ENCODE measurements around the gene GSTM5. TPM values are rescaled to one million over a fixed set of nuclear protein-coding genes. Genes with fewer than 3 reads are reported as not detected.
"Not testable (repeated sequence)": the region's sequence is repeated elsewhere in the genome, so short reads cannot be mapped to it uniquely, and the experiment has no call there.

GSTM5 gene
- total RNA-seq (not detected), polyA plus RNA-seq (1 to 10 TPM in 1 of 3 donors, not detected in 2; 1.1 TPM), total RNA-seq (0 to 0.21 (median 0.11) reads per million in 6 experiments)

DNA sequence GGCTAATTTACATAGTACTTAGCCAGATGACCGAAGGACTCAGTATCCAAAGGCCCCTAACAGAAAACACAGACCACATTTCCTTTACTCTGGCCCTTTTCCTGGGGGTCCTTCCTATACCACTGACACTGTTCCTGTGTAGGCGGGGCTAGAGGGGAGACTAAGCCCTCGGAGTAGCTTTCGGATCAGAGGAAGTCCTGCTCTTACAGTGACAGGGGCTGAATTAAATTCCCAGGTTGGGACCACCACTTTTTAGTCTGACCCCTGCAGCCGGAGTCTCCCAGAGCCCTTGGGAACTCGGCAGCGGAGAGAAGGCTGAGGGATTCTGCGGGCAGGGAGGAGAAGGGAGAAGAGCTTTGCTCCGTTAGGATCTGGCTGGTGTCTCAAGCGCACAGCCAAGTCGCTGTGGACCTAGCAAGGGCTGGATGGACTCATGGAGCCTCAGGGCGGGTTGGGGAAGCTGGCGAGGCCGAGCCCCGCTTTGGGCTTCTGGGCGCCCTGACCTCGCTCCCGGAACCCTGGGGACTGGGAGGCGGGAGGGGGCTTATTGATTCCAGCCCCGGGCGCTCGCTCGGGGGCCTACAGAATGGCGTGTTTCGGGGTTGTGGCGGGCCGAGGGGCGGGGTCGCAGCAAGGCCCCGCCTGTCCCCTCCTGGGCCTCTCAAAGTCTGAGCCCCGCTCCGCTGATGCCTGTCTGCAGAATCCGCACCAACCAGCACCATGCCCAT is at the start of gene GSTM5:
Gene GSTM5 (plus strand): TSS at position 659 of the 728 bp plus-strand sequence. CDS start 62 bp downstream, at position 721.
- peak within 1 kb of the TSS in 1 of 10 donors; percentile 92 for H3K27ac Mint-ChIP-seq
- DNase-seq (peak in 3 of 10 donors; percentile 11 to 28 (median 16)), ATAC-seq (peak; percentile 60 to 72)
- H3K4me1 Mint-ChIP-seq, POLR2A ChIA-PET: not testable (repeated sequence)
- peak within 1 kb of the TSS in 5 of 10 donors; percentile 18 to 88 (median 63) for H3K4me3 Mint-ChIP-seq
- H3K27me3 Mint-ChIP-seq, result peaks cover 3 to 18% (median 14%) of the 10 kb centered on the region in 5 donors
- H3K36me3 Mint-ChIP-seq, result peaks cover 3 to 30% (median 4%) of the 10 kb centered on the region in 3 donors
- peaks cover 0 to 22% (median 10%) of the 10 kb centered on the region in 9 donors for H3K9me3 Mint-ChIP-seq

DNA sequence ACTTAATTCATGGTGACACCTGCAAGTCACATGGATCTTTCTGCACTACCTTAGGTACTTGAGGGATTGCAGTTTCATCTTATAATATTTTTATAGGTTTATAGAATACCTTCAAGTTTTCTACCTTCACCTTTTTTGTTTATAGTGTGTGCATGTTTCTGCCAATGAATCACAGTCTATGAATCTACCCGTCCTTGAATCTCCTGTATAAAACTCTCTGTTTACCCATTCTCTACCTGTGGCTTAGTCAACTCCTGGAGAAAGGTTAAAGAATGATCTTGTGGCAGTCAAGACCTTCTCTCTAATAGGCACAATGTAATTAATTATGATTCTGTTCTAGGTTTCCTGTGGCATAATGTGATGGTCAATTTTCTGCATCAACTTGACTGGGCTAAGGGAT is 47.4 kb upstream of the GSTM5 start:
- Mint-ChIP-seq H3K27me3 (no peaks in the 10 kb centered on the region), H3K4me3 (no peak overlapping the region), H3K36me3 (peaks cover 0 to 10% (median 5%) of the 10 kb centered on the region in 3 donors), H3K27ac (no peak overlapping the region), H3K4me1 (peaks cover 14 to 18% (median 16%) of the 10 kb centered on the region in 4 donors), H3K9me3 (no peaks in the 10 kb centered on the region)
- POLR2A ChIA-PET, result no interaction called here
- ATAC-seq (no peak), DNase-seq (no peak)

DNA sequence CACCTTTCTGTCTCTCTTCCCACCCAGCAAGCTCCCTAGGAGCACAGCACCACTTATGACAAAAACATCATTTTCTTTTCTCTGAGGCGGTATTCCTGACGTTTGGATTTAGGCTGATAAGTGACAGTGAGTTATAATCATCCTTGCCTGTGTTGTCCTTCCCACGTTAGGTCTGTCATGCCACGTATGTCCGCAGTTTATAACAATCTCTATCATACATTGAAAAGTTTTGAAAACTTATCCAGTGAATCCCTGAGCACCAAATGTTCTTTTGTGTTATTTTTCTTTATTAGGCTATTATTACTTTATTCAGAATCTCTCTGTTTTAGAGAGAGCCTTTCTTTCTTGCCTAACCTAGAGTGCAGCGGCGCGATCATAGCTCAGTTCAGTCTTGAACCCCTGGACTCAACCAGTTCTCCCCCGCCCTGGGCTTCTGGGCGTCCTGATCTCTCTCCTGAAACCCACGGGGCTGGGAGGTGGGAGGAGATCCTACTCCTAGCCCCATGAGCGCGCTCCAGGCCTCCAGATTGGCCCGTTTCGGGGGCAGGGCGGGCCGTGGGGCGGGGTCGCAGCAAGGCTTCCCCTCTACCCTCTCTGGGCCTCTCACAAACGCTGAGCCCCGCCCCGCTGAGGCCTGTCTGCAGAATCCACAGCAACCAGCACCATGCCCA is 44.5 kb upstream of the GSTM5 start, which contains the start of gene GSTM2:
Gene GSTM2 (plus strand): TSS at position 606 of the 671 bp plus-strand sequence. CDS start 59 bp downstream, at position 665.
- peak within 1 kb of the TSS; percentile 76 to 91 (median 85) for H3K4me3 Mint-ChIP-seq
- POLR2A ChIA-PET, result interaction anchor here (1.3 kb wide), 1 partner anchor 54 kb away, joined by 3 read pairs; no protein-coding TSS in a partner anchor

DNA sequence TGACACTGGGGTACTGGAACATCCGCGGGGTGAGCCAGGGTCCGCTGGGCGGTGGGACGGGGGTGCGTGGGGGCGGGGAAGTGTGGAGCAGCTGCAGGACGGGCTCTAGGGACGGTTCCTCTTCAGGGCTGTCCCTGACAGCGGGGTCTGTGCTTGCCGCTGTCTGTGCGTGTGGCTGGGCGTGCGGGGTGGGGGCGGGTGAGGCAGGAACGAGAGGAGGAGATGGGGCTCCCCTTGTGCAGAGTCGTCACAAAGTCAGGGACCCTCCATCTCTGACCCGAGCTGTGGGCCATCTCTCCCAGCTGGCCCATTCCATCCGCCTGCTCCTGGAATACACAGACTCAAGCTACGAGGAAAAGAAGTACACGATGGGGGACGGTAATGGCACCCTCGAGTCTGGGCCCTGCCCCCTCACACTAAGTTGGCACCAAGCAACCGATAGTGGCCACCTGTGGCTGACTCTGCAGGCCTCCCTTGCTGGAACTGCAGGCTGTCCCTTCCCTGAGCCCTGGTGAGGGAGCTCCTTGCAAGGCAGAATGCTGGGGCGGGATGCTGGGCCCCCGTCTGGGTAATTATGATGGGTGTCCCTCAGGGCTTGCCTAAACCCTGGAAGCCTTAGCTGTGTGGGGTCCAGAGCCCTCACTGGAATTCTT is 43.8 kb upstream of the GSTM5 start:
- peaks cover 17 to 26% (median 22%) of the 10 kb centered on the region in 4 donors for H3K4me1 Mint-ChIP-seq
- peaks cover 0 to 7% (median 4%) of the 10 kb centered on the region in 3 donors for H3K36me3 Mint-ChIP-seq
- no peaks in the 10 kb centered on the region for H3K9me3 Mint-ChIP-seq
- peak overlapping the region; percentile 76 to 91 (median 85) for H3K4me3 Mint-ChIP-seq
- DNase-seq (no peak), ATAC-seq (peak; percentile 54 to 55)
- H3K27me3 Mint-ChIP-seq, result no peaks in the 10 kb centered on the region
- POLR2A ChIA-PET, result interaction anchor here (0.6 to 1.3 kb wide), 2 partner anchors 12 to 53 kb away, joined by 3 read pairs; no protein-coding TSS in a partner anchor
- peak overlapping the region in 6 of 10 donors; percentile 15 to 92 (median 84) for H3K27ac Mint-ChIP-seq

More for the DNA sequence above, 44.5 kb upstream of the GSTM5 start, which contains the start of gene GSTM2:
- DNase-seq (peak; percentile 57 to 90 (median 77)), ATAC-seq (peak; percentile 99)
- Mint-ChIP-seq H3K27ac (peak within 1 kb of the TSS; percentile 2 to 92 (median 66)), H3K9me3 (no peaks in the 10 kb centered on the region), H3K27me3 (no peaks in the 10 kb centered on the region), H3K36me3 (peaks cover 0 to 5% (median 2%) of the 10 kb centered on the region in 3 donors), H3K4me1 (peaks cover 17 to 26% (median 22%) of the 10 kb centered on the region in 4 donors)

DNA sequence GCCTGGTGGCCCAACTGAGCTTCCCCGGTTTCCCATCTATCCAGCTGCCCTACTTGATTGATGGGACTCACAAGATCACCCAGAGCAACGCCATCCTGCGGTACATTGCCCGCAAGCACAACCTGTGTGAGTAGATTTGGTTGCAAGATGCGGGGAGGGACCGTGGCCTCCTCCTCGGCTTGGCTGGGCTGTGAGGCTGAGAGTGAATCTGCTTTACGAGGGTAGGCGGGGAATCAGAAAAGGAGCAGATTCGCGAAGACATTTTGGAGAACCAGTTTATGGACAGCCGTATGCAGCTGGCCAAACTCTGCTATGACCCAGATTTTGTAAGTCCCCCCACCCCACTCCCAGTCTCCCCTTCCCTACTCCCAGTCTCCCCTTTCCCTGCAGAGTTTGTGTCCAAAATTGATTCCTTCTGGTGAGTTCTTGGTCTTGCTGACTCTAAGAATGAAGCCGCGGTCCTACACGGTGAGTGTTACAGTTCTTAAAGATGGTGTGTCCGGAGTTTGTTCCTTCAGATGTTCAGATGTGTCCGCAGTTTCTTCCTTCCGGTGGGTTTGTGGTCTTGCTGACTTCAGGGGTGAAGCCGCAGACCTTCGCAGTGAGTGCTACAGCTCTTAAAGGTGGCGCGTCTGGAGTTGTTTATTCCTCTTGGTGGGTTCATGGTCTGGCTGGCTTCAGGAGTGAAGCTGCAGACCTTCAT is 42.7 kb upstream of the GSTM5 start:
- H3K27ac Mint-ChIP-seq, result peak overlapping the region in 9 of 10 donors; percentile 63 to 93 (median 84)
- peak overlapping the region; percentile 53 to 91 (median 76) for H3K4me3 Mint-ChIP-seq
- DNase-seq, result no peak
- no peaks in the 10 kb centered on the region for H3K27me3 Mint-ChIP-seq
- peaks cover 17 to 26% (median 22%) of the 10 kb centered on the region in 4 donors for H3K4me1 Mint-ChIP-seq
- no peaks in the 10 kb centered on the region for H3K9me3 Mint-ChIP-seq
- POLR2A ChIA-PET, result no interaction called here
- no peak for ATAC-seq
- H3K36me3 Mint-ChIP-seq, result peaks cover 0 to 7% (median 4%) of the 10 kb centered on the region in 3 donors

DNA sequence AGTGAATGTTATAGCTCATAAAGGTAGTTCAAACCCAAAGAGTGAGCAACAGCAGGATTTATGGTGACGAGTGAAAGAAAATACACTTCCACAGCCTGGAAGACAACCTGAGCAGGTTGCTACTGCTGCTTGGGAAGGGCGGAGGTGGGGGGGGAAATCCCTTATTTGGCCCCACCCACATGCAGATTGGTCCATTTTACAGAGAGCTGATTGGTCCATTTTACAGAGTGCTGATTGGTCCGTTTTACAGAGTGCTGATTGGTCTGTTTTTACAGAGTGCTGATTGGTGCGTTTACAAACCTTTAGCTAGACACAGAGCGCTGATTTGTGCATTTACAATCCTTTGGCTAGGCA is 42.1 kb upstream of the GSTM5 start:
- peak overlapping the region in 7 of 10 donors; percentile 22 to 93 (median 84) for H3K27ac Mint-ChIP-seq
- H3K4me1 Mint-ChIP-seq, result peaks cover 17 to 26% (median 22%) of the 10 kb centered on the region in 4 donors
- ATAC-seq, POLR2A ChIA-PET, H3K27me3 Mint-ChIP-seq, H3K36me3 Mint-ChIP-seq, DNase-seq, H3K9me3 Mint-ChIP-seq: not testable (repeated sequence)
- H3K4me3 Mint-ChIP-seq, result peak overlapping the region; percentile 50 to 91 (median 76)

DNA sequence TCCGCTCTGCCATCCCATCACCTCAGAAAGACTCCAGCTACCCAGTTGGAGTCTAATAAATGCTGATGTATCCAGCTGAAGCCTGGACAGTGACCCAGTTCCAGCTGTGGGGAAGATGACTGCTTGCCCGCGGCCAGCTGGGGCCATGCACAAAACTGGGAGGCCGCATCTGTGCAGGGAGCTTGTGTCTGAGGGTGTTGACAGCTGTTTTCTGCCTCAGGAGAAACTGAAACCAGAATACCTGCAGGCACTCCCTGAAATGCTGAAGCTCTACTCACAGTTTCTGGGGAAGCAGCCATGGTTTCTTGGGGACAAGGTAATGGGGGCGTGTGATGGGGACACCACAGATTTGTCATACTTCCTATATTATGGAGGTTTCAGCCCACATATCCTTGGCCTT is 41.0 kb upstream of the GSTM5 start:
- peaks cover 17 to 26% (median 22%) of the 10 kb centered on the region in 4 donors for H3K4me1 Mint-ChIP-seq
- DNase-seq (no peak), ATAC-seq (no peak)
- peak overlapping the region in 1 of 10 donors; percentile 43 for H3K4me3 Mint-ChIP-seq
- H3K27ac Mint-ChIP-seq, result peak overlapping the region in 1 of 10 donors; percentile 10
- no peaks in the 10 kb centered on the region for H3K27me3 Mint-ChIP-seq
- POLR2A ChIA-PET, result no interaction called here
- peaks cover 0 to 4% (median 2%) of the 10 kb centered on the region in 3 donors for H3K36me3 Mint-ChIP-seq
- H3K9me3 Mint-ChIP-seq, result no peaks in the 10 kb centered on the region

DNA sequence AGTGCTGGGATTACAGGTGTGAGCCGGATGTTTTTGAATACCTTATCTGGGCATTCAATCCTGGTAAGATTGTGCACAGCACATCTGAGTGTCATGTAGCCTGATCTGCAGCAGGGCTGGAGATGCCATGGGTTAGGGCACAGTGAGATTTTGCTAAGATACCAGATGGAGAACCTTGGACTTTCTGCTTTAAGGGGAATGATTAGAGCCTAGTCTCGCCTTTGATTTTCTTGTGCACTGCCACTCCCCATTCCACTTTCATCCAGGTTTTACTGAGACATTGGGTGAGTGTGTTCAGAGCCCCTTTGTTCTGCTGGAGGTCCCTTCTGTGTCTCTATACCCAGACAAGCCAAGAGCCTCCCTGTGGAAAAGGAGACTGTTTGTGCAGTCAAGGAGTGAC is 38.2 kb upstream of the GSTM5 start:
- H3K9me3 Mint-ChIP-seq, DNase-seq, H3K27me3 Mint-ChIP-seq, POLR2A ChIA-PET, ATAC-seq, H3K4me3 Mint-ChIP-seq, H3K36me3 Mint-ChIP-seq: not testable (repeated sequence)
- Mint-ChIP-seq H3K4me1 (peaks cover 9 to 18% (median 14%) of the 10 kb centered on the region in 4 donors), H3K27ac (peak overlapping the region in 1 of 10 donors; percentile 15)

DNA sequence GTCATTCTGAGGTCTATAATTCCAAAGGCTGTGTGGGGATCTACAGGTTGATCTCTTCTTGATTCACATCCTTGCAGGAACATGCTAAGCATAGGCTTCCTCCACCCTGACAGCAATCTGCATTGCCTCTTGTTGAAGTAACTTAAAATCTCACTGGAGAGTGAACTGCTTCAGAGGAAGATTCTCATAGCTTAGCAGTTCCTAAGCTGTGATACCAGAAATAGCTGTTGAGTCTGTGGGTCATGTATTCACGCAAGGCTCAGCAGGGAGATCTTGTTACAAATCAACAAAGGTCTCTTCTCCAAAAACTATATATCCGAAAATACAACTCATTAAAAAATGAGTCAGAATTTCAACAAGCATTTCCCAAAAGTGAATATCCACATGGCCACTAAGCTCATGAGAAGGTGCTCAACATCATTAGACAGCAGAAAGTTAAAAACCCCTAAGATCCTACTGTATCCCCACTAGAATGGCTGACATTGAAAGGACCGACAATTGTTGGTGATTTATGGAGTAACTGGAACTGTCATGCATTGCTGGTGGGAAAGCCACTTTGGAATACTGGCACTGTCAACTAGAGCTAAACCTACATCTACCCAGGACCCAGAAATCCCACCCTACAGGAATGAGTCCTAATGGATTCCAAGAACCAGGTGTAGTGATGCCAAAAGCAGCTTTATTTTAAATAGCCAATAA is 35.2 kb upstream of the GSTM5 start:
- H3K27me3 Mint-ChIP-seq, H3K36me3 Mint-ChIP-seq, H3K27ac Mint-ChIP-seq, H3K4me1 Mint-ChIP-seq, H3K9me3 Mint-ChIP-seq, H3K4me3 Mint-ChIP-seq, DNase-seq, POLR2A ChIA-PET, ATAC-seq: not testable (repeated sequence)

DNA sequence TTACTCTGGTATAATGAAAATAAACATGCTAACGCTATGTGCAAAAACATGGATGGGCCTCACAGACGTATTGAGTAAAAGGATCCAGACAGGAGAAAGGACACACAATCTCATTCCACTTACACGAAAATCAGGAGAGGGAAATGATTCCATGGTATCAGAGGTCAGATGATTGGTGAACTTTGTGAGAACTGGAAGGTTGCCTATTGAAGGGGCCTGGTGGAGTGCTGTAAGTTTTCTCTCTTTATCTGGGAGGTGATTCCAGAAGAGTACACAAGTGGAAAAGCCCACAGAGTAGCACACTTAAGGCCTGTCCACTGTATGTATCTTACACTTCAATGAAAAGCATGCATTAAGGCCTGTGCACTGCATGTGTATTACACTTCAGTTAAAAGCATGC is 34.6 kb upstream of the GSTM5 start:
- Mint-ChIP-seq H3K36me3 (peaks cover 0 to 6% (median 5%) of the 10 kb centered on the region in 3 donors), H3K27me3 (no peaks in the 10 kb centered on the region), H3K4me1 (peaks cover 0 to 2% (median 0%) of the 10 kb centered on the region in 4 donors), H3K4me3 (no peak overlapping the region), H3K9me3 (no peaks in the 10 kb centered on the region), H3K27ac (peak overlapping the region in 2 of 10 donors; percentile 38 to 63)
- ATAC-seq (no peak), DNase-seq (no peak)
- POLR2A ChIA-PET, result no interaction called here

DNA sequence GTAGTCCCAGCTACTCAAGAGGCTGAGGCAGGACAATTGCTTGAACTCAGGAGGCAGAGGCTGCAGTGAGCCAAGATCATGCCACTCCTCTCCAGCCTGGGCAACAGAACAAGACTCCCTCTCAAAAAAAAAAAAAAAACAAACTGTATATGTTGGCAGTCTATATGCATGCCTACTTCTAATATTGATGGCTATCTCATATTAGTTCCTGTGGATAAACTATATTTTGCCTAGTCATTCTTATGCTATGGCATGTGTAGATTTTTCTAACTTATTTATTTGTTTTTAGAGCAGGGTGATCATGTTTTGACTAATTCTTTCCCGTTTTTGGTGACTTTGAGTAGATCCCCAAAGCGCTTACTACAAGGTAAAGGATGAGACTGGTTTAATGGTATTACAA is 33.4 kb upstream of the GSTM5 start:
- H3K36me3 Mint-ChIP-seq, H3K9me3 Mint-ChIP-seq, POLR2A ChIA-PET, H3K27ac Mint-ChIP-seq, ATAC-seq, DNase-seq, H3K4me3 Mint-ChIP-seq, H3K4me1 Mint-ChIP-seq, H3K27me3 Mint-ChIP-seq: not testable (repeated sequence)

All from naive thymus-derived CD8-positive, alpha-beta T cell (primary cell).